Motor neuron (in vitro differentiated cells): ENCODE results near the gene KCNK10. TPM values are rescaled to one million over a fixed set of nuclear protein-coding genes. Genes with fewer than 3 reads are reported as not detected.

Experiments
- ATAC-seq, 8 experiments: fragments of 200-7000 bp; cut with Tn5 transposase; replicated peaks in 6 of 8; 2 replicates each; pipeline ENCODE4 v1.8.0; 2021; ENCODE audit warnings: mild to moderate bottlenecking in 8 of 8, moderate library complexity in 8 of 8
- H3K27ac ChIP-seq, 2 donors: fragments of 250-450 bp; sonication (Bioruptor Pico); 2 replicates each; pipeline ENCODE4 v1.9.0; 2021; ENCODE audit warnings: antibody characterized with exemption in 2 of 2, mild to moderate bottlenecking in 2 of 2, moderate library complexity in 1 of 2
- H3K4me1 ChIP-seq, 2 donors: fragments of 250-450 bp; sonication (Bioruptor Pico); replicated peaks in 1 of 2; 2 replicates each; pipeline ENCODE4 v1.6.1; 2021; ENCODE audit warnings: antibody characterized with exemption in 2 of 2, mild to moderate bottlenecking in 2 of 2, moderate library complexity in 1 of 2
- H3K4me3 ChIP-seq, 5 donors: fragments of 250-450 bp; sonication (Bioruptor Pico); 2 replicates each; pipeline ENCODE4 v1.9.0; 2021; ENCODE audit warnings: antibody characterized with exemption in 5 of 5, mild to moderate bottlenecking in 5 of 5, moderate library complexity in 4 of 5
- WGBS, 10 experiments: fragments of 450-650 bp; shearing (Covaris generic); methylation state at CpG; one replicate each; pipeline ENCODE4 v1.0.0; 2022; 5-methylcytosine and 5-hydroxymethylcytosine counted together
- in situ Hi-C, 9 experiments: fragments of 400-800 bp; cut with MboI; loops; one replicate each; pipeline ENCODE4 v1.15.0; 2021; ENCODE audit warnings: low sequenced_read_pairs in 9 of 9, low pct_unique_long_range_greater_than_20kb in 2 of 9; ENCODE audit not compliant: unreplicated experiment in 9 of 9
- total RNA-seq, 8 experiments: library from RNA; unstranded; fragments of 300-600 nt; gene quantifications; 2 replicates each; pipeline versions ENCODE4 v1.2.3 to v1.2.4, GENCODE V29; 2022

The KCNK10 gene
- total RNA-seq, 8 experiments from 2014 or later: 0.13 to 7.1 (median 5.1) TPM

- Histone ChIP-seq H3K27ac (no peak overlapping the region), H3K4me3 (no peak overlapping the region), H3K4me1 (no peaks in the 10 kb centered on the region)
- peak in 3 of 8 experiments; percentile 38 to 61 (median 48) for ATAC-seq
- WGBS, 10 experiments: 18 to 85% (median 64%) methylated on average over 2 to 4 of the region's 5 CpGs; no CpG with 5 or more reads in 2 of the 10 experiments
- in situ Hi-C loops: loop anchor here in 2 of 9 experiments (25.0 kb wide), 2 partner anchors 181 to 206 kb away; partner anchors contain the start of gene SPATA7 (in 1 of the 2)
Measured at GRCh38 chr14:88181072-88181471, 142.0 kb downstream of the KCNK10 start.

- ATAC-seq: no peak
- in situ Hi-C loops: loop anchor here in 3 of 9 experiments (10.0 to 25.0 kb wide), 3 partner anchors 183 to 235 kb away; partner anchors contain the start of gene SPATA7 (in 1 of the 3)
- no peaks in the 10 kb centered on the region for H3K4me1 ChIP-seq
- H3K4me3 ChIP-seq: no peak overlapping the region
- WGBS, 10 experiments: 50 to 100% (median 94%) methylated on average over 2 to 6 of the region's 6 CpGs; no CpG with 5 or more reads in 1 of the 10 experiments
- no peak overlapping the region for H3K27ac ChIP-seq
Measured at GRCh38 chr14:88179716-88180115, 143.4 kb downstream of the KCNK10 start.

GRCh38 chr14:88170333-88170732, 152.7 kb downstream of the KCNK10 start:
- ATAC-seq: no peak
- Histone ChIP-seq H3K4me1 (no peaks in the 10 kb centered on the region), H3K4me3 (no peak overlapping the region), H3K27ac (no peak overlapping the region)
- in situ Hi-C loops: loop anchor here in 1 of 9 experiments (10.0 kb wide), 1 partner anchor 226 kb away; no protein-coding TSS in a partner anchor

- in situ Hi-C loops: loop anchor here in 1 of 9 experiments (10.0 kb wide), 1 partner anchor 154 kb away; no protein-coding TSS in a partner anchor
Measured at GRCh38 chr14:88168498-88169165, 154.4 kb downstream of the KCNK10 start.

DNA sequence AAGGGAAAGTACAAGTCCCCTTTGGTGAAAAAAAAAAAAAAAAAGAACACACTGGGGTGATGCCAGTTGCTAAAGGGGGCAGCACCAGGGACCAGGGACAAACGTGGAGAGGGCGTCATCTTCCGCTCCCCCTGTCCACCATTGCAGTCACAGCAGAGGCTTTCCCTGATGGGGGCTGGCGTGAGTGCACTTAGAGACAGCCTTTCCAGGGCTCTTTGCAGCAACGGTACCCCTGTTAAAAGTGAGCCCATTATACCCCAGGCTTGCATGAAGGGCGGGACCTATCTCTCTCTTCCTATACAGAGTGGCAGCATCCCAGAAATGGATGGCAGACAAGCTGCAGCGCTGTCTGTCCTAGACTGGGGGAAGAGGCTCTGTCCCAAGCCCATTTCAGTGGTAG, 155.0 kb downstream of the KCNK10 start:
- ATAC-seq: no peak
- Histone ChIP-seq H3K4me1 (no peaks in the 10 kb centered on the region), H3K27ac (no peak overlapping the region), H3K4me3 (no peak overlapping the region)
- in situ Hi-C loops: loop anchor here in 1 of 9 experiments (10.0 kb wide), 1 partner anchor 153 kb away; no protein-coding TSS in a partner anchor
- 40 to 100% (median 83%) methylated on average over 1 to 7 of the region's 7 CpGs; no CpG with 5 or more reads in 4 of the 10 experiments for WGBS, 10 experiments

More at GRCh38 chr14:88168498-88169165, 154.4 kb downstream of the KCNK10 start:
- Histone ChIP-seq H3K4me1 (no peaks in the 10 kb centered on the region), H3K27ac (no peak overlapping the region), H3K4me3 (no peak overlapping the region)
- peak in 3 of 8 experiments; percentile 85 to 95 (median 93) for ATAC-seq
- 0 to 88% (median 47%) methylated on average over 1 to 2 of the region's 3 CpGs; no CpG with 5 or more reads in 2 of the 10 experiments for WGBS, 10 experiments

DNA sequence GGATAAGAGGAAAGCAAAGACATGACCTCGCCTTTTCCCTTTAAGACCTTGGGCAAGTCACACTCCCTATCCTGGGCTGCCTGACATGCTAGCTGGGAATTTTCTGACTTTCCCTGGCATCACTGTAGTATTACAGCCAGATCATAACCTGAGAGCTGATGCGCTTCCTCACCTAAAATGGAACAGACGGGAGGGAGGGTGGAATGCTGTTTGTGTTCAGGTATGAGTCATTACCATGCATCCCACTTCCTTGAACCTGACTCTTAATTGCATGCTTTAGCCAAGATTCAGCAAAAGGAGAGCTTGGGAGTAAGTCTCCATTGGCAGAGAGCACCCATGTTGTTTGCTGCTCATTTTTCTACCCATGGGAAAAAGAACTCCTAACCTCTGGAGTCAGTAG, 156.5 kb downstream of the KCNK10 start:
- no peak for ATAC-seq
- Histone ChIP-seq H3K4me1 (peaks cover 0 to 5% of the 10 kb centered on the region in 2 donors), H3K4me3 (no peak overlapping the region), H3K27ac (no peak overlapping the region)
- in situ Hi-C loops: loop anchor here in 1 of 9 experiments (10.0 kb wide), 1 partner anchor 152 kb away; no protein-coding TSS in a partner anchor
- WGBS, 10 experiments: 35 to 100% (median 83%) methylated on average over 1 to 3 of the region's 3 CpGs; no CpG with 5 or more reads in 1 of the 10 experiments

GRCh38 chr14:88164906-88165534, 158.0 kb downstream of the KCNK10 start:
- H3K27ac ChIP-seq: no peak overlapping the region
- no peak for ATAC-seq
- H3K4me1 ChIP-seq: peaks cover 0 to 5% of the 10 kb centered on the region in 2 donors
- H3K4me3 ChIP-seq: no peak overlapping the region
- WGBS, 10 experiments: 0 to 100% (median 50%) methylated on average over 1 to 3 of the region's 3 CpGs; no CpG with 5 or more reads in 3 of the 10 experiments
- in situ Hi-C loops: loop anchor here in 1 of 9 experiments (10.0 kb wide), 1 partner anchor 150 kb away; no protein-coding TSS in a partner anchor

GRCh38 chr14:88163731-88164255, 159.3 kb downstream of the KCNK10 start:
- 0 to 100% (median 80%) methylated on average over 1 to 3 of the region's 4 CpGs; no CpG with 5 or more reads in 3 of the 10 experiments for WGBS, 10 experiments
- ATAC-seq: no peak
- H3K4me1 ChIP-seq: peaks cover 0 to 5% of the 10 kb centered on the region in 2 donors
- no peak overlapping the region for H3K27ac ChIP-seq
- in situ Hi-C loops: loop anchor here in 1 of 9 experiments (10.0 kb wide), 1 partner anchor 149 kb away; no protein-coding TSS in a partner anchor
- no peak overlapping the region for H3K4me3 ChIP-seq

DNA sequence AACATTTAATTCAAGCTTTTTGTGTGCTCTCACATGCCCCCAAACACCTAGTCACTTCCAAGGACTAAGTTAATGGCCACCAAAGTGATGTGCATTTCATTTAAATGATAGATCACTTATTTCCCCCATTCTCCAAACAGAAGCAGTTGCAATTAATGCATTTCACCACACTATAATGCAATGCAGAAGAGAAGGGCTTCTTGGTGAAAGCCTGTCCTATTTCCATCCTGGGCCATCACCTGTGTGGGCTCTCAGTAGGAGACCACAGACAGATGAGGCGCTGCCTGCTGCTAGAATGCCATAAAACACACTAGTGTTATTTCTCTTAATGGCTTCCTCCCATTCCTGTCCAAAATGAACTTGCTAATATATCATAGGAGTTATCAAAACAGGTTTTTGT, 166.9 kb downstream of the KCNK10 start:
- Histone ChIP-seq H3K4me3 (no peak overlapping the region), H3K4me1 (no peaks in the 10 kb centered on the region), H3K27ac (no peak overlapping the region)
- peak in 5 of 8 experiments; percentile 42 to 79 (median 52) for ATAC-seq
- in situ Hi-C loops: no loop called here
- WGBS, 10 experiments: 78 to 100% (median 92%) methylated on average over 1 of the region's 1 CpG; no CpG with 5 or more reads in 7 of the 10 experiments

DNA sequence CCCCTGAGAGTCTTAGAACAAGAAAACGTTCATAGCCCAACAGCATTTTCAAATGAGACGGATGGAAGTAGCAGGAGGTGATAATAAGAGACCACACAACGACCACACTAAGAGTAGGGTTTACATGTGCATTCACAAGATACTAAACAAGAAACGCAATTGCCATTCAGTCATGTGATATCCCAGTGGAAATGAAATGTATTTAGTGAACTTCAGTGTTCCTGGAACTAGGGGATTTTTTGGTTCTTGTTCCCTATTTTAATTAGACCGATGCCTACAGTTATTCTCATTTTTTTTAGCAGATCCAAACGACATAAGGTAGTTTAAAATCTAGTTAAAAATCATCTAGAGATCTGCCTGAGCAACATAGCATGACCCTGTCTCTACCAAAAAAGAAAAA, 168.1 kb downstream of the KCNK10 start:
- ATAC-seq: no peak
- in situ Hi-C loops: no loop called here
- 5 to 87% (median 77%) methylated on average over 5 to 6 of the region's 6 CpGs; no CpG with 5 or more reads in 1 of the 10 experiments for WGBS, 10 experiments

DNA sequence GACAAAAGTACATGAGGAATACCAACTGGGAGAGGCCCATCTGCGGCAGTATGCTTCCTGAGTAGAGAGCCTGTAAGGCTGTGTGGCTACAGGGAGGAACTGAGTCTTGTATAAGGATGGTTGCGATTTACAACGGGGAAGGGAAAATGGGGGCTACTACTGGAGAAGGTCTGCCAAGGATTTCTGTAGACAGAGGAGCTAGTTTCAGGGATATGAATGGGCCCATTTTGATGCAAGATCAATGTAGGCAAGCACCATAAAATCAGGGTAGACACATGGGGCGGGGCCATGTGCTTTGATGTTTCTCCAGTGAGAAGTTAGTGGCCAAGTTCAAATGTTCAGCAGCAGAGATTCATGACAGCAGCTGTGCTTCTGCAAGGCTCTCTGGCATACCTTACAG, 168.7 kb downstream of the KCNK10 start:
- H3K4me3 ChIP-seq: no peak overlapping the region
- no peak overlapping the region for H3K27ac ChIP-seq
- H3K4me1 ChIP-seq: no peaks in the 10 kb centered on the region
- WGBS, 10 experiments: 0 to 100% (median 80%) methylated on average over 1 to 4 of the region's 4 CpGs; no CpG with 5 or more reads in 1 of the 10 experiments
- in situ Hi-C loops: no loop called here
- no peak for ATAC-seq

More for the DNA sequence above, 168.1 kb downstream of the KCNK10 start:
- Histone ChIP-seq H3K4me1 (no peaks in the 10 kb centered on the region), H3K27ac (no peak overlapping the region), H3K4me3 (no peak overlapping the region)

- Histone ChIP-seq H3K4me3 (no peak overlapping the region), H3K27ac (no peak overlapping the region), H3K4me1 (no peaks in the 10 kb centered on the region)
- 10 to 91% (median 67%) methylated on average over 1 to 4 of the region's 8 CpGs; no CpG with 5 or more reads in 5 of the 10 experiments for WGBS, 10 experiments
- in situ Hi-C loops: no loop called here
- ATAC-seq: no peak
Measured at GRCh38 chr14:88146881-88147649, 176.0 kb downstream of the KCNK10 start.
